HG03064 (cell line): Measurements from ENCODE around the gene RIMS1.

Source experiments
- ATAC-seq: cut with Tn5 transposase; IDR thresholded peaks from one replicate; pipeline ENCODE4 v1.9.1; 2021; ENCODE audit warnings: low read depth; ENCODE audit not compliant: unreplicated experiment

Gene RIMS1

GRCh38 chr6:72403413-72403812, 517.1 kb downstream of the RIMS1 start:
- ATAC-seq: no peak

DNA sequence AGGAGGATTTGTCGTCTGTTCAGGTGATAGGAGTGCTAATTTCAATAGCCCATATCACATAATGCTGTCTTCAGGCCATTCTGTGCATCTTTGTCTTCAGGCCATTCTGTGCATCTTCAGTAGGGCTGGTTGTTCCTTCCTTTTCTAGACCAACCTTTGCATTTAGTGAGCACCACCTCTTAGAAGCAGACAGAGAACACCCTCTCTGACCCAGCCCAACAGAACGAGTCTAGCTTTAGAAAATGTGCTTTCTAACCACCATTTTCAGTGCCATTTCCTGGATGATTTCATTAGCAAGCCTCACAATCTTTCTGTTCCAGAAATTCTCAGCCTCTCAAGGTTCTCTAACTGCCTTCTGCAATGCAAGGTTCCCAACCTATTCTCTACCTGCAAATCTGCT, 520.2 kb downstream of the RIMS1 start:
- no peak for ATAC-seq

GRCh38 chr6:72410769-72411168, 524.4 kb downstream of the RIMS1 start:
- ATAC-seq: no peak

DNA sequence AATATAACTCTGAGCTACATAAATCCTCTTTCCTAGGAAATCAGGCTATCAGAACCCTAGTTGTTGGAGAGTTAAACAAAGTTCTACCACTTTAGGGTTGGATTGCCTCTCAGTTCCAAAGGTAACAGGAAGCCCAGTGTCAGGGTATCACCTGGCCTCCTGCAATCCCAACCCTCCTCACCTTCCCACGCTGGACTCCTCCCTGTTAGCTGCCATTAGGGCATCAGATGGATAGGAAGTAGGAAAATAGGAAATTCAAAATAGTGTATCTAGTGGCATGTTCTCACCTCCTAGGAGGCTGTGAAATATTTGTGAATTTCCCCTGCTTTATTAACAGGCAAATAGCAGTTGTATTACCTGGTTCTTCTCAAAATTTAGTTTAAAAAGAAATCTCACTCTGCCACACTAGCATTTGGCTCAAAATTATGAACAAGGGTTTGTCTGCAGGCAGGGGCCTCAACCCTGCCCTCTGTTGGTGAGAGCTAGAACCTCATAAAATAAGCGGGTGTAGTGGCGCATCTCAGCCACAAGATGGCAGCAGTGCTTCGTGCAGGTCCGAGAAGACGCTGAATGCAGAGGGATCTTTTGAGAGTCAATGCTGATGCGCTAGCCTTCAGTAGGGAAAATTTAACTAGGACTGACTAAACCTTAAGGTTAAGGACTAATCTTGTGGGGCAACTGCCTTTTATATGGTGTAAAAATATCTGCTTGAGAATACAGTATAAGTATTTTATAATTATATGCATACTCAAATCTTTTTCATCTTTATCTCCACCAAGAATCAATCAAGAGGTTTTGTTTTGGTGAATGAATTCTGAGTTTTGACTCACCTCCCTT, 525.7 kb downstream of the RIMS1 start:
- peak; percentile 84 for ATAC-seq

GRCh38 chr6:72412709-72413044, 526.3 kb downstream of the RIMS1 start:
- no peak for ATAC-seq

DNA sequence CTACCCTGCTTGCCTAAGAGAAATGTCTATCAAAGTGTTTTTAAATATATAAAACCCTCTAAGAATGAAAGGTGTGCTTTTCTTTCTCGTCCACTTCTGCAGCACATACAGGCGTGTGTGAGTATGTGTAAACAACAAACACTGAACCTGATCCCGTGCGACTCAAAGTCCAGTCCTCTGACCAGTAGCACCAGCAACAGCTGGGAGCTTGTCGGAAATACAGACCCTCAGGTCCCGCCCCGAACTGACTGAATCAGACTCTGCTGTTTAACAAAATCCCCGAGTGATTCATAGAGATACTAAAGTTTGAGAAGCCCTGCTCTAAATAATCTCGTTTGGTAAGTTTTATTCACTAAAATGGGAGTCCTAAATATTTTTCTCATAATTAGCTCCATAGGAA, 527.5 kb downstream of the RIMS1 start:
- ATAC-seq: no peak

DNA sequence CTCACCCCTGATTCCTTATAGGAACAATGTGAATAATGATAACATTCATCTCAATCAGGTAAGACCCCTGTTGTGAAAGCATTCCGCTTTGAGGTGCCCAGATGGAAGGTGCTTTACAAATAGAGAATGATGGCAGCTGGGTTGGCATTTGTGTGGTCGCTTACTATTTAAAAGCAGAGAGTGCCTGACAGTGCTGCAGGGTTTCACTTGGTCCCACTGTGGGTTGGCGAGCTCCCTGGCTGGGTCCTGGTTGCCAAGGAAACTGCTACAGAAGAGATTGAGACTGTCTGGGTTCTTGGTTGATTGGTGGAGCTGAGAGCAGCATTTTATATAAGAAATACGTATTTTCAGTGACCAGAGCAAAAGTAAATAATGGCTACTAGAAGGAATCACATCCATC, 528.3 kb downstream of the RIMS1 start:
- no peak for ATAC-seq

DNA sequence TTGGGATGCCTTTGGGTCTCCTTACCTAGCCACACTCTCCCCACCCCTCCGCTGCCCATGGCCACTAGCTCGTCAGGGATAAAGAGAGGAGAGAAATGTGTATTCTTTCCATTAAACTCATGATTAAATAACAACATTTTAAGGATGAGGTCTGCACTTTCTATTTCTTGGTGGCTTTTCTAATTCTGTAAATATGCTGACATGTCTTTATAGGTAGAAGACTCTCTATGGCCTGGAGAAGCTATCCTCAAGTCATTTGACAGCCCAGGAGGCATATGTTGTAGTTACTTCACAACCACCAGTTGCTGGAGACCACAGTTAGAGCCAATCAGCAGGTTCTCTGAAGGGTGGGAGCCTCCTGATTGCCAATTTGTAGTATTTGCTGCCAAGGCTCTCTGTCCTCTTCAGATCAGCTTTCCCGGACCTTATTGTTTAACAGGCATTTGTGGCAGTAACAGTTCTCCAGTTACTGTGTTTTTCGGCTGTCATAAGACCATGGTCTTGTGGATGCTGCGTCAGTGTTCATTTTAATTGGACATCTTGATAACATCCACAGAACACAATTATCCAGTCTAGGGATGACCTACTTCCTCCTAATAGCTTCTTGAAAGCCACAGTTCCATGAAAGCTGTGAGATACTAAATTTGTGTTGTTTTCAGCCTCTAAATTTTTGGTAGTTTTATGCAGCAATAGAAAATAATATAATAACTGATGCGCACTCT, 530.6 kb downstream of the RIMS1 start:
- ATAC-seq: no peak

DNA sequence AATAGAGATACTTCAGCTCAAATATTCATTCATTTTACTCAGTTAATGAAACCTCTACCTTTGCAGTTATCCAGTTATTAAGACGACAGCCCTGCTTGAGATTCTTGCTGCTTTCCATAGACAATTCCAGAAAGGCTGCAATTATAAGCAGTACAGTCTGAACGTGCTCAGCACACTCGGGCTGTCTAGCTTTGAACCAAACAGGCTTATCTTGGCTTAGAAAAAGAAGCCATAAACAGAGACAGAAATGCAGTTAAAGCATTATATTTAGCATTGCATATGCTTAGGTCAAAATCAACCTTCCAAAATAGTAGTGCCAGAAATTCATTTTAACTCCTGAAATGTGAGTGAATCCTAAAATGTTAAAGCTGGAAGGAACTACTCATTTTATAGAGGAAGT, 531.4 kb downstream of the RIMS1 start:
- ATAC-seq: no peak

- ATAC-seq: no peak
Observed at GRCh38 chr6:72418495-72418894, 532.1 kb downstream of the RIMS1 start.

DNA sequence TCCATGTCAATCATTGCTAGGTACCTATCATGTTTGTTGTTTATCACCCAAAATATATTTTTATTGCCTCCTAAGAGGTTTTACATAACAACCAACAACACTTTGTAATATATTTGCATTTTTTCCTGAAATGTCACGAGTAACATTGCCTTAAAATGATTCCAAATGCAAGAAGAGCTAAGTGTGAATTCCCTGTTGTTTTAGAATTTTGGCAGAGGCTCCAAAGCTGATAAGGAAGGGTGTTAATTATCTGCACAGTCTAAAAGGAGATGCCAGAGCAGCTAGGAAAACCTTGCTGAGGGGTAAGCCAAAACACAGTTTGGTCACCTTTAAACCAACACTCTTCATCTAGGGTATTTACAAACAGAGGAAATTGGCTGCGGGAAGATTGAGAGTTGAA, 533.6 kb downstream of the RIMS1 start:
- ATAC-seq: no peak

DNA sequence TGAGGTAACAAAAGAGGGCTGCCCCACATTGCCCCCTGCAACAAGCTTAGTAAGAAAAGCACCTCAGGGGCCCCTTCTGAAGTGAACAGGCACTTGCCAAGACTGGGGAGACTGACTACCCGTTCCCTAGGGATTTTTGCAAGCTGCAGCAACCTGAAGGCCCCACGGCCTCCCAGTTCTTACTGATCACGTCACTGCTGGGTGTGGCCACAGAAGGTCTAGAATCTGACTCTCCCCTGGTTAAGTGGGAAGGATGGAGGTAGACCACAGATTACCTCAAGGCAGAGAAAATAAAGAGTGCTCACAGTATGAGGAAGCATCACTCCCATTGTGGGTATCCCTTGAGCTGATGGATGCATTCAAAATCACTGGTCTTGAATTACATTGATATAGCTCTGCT, 534.1 kb downstream of the RIMS1 start:
- no peak for ATAC-seq

- ATAC-seq: no peak
Observed at GRCh38 chr6:72421387-72421786, 535.0 kb downstream of the RIMS1 start.

DNA sequence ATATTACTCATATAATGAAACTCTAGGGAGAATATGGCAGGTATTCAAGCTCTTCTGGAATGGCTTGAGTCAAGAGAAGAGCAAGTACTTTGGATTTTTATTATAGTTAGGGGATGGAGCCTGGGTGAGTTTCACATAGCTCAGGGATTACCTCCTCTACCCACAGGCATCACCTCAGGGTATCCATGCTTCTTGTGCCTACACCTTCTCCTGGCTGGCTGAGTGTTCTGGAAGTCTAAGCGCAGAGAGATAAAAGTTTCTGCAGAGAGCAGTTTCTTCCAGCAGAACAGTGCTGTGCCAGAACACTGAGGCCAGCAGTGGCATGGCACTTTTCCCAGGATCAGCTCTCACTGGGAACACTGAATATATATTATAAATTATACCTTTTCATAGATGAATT, 535.8 kb downstream of the RIMS1 start:
- no peak for ATAC-seq

DNA sequence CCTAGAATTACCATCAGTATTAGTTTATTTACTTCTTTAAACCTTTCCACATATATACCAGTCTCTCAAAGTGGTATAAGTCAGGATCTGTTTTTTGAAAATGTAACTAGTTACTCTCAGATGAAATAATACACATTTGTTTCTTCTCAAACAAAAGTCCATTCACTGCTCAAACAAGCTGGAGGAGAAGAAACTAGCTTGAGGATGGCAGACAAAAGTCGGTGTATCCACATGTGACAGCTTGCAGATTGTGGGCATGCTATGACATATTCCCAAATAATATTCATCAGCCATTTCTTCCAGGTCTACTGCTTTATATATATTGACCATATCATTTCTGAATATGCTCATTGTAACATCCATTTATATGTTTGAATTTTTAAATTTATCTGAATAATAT, 538.1 kb downstream of the RIMS1 start:
- no peak for ATAC-seq

GRCh38 chr6:72425003-72425681, 538.8 kb downstream of the RIMS1 start:
- no peak for ATAC-seq

GRCh38 chr6:72440611-72441010, 554.3 kb downstream of the RIMS1 start:
- ATAC-seq: no peak

DNA sequence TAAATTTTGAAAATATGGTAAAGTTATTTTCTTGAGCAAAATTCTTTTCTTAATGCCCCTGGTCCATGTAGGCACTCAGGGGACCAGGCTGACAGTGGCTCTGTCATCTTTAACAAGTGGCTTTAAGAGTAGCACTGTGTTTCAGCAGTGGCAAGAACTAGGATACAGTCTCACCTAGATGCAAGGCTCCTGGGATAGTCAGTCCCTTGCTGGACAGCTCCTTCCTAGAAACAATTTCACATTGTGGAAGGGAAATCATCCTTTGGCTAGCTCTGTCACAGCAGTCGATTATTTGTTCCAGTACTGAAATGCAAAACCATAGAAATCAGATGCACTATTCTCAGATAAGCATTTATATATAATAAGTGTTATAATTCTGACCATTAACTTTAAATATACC, 560.1 kb downstream of the RIMS1 start:
- no peak for ATAC-seq
